ENCODE data around the gene TNS3.

TNS3 gene

GRCh38 chr7:47549916-47550315 lies 32.0 kb downstream of the TNS3 start:
- no peak overlapping the region for H3K4me3 ChIP-seq (ENCODE audit: low read depth, low read length)
- TF ChIP-seq CTCF (IDR thresholded peaks at IDR 0.05; ENCODE audit: borderline replicate concordance, insufficient read depth, low read depth, low read length), result no peak

GRCh38 chr7:47549397-47549796 lies 32.5 kb downstream of the TNS3 start:
- no peak overlapping the region for H3K4me3 ChIP-seq (ENCODE audit: low read depth, low read length)
- no peak for TF ChIP-seq CTCF (IDR thresholded peaks at IDR 0.05; ENCODE audit: borderline replicate concordance, insufficient read depth, low read depth, low read length)

- no peak overlapping the region for H3K4me3 ChIP-seq (ENCODE audit: low read depth, low read length)
- TF ChIP-seq CTCF (IDR thresholded peaks at IDR 0.05; ENCODE audit: borderline replicate concordance, insufficient read depth, low read depth, low read length), result no peak
Observed at GRCh38 chr7:47548546-47548945, 33.4 kb downstream of the TNS3 start.

- TF ChIP-seq CTCF (IDR thresholded peaks at IDR 0.05; ENCODE audit: borderline replicate concordance, insufficient read depth, low read depth, low read length), result no peak
- no peak overlapping the region for H3K4me3 ChIP-seq (ENCODE audit: low read depth, low read length)
Observed at GRCh38 chr7:47546733-47547494, 35.0 kb downstream of the TNS3 start.

GRCh38 chr7:47546171-47546570 lies 35.7 kb downstream of the TNS3 start:
- no peak for TF ChIP-seq CTCF (IDR thresholded peaks at IDR 0.05; ENCODE audit: borderline replicate concordance, insufficient read depth, low read depth, low read length)
- no peak overlapping the region for H3K4me3 ChIP-seq (ENCODE audit: low read depth, low read length)

- H3K4me3 ChIP-seq (ENCODE audit: low read depth, low read length), result no peak overlapping the region
- TF ChIP-seq CTCF (IDR thresholded peaks at IDR 0.05; ENCODE audit: borderline replicate concordance, insufficient read depth, low read depth, low read length), result no peak
Observed at GRCh38 chr7:47544416-47544815, 37.5 kb downstream of the TNS3 start.

GRCh38 chr7:47543714-47544113 lies 38.2 kb downstream of the TNS3 start:
- no peak for TF ChIP-seq CTCF (IDR thresholded peaks at IDR 0.05; ENCODE audit: borderline replicate concordance, insufficient read depth, low read depth, low read length)
- H3K4me3 ChIP-seq (ENCODE audit: low read depth, low read length), result no peak overlapping the region

Measured in GM12875 (cell line).